Esophagus muscularis mucosa (tissue), 3 donors: ENCODE results near the gene MSRB1.

Experiments
- POLR2A ChIP-seq: fragments of 450-650 bp; IDR thresholded peaks from one replicate; pipeline ENCODE4 v1.6.1; 2017; ENCODE audit warnings: antibody characterized with exemption, moderate library complexity, mild to moderate bottlenecking, low read depth
- POLR2AphosphoS5 ChIP-seq, 2 donors: sonication (generic); formaldehyde crosslinking; IDR thresholded peaks; one replicate each; pipeline ENCODE4 v1.6.1; 2017; ENCODE audit warnings: antibody characterized with exemption in 2 of 2
- TF ChIP-seq, protein P1 (sequence below), 3 experiments: fragments of 200-600 bp in 2 of 3; fragments of 450-650 bp in 1 of 3; sonication (generic) in 2 of 3; IDR thresholded peaks; one replicate each; pipeline ENCODE4 v1.5.1; 2017 to 2019; ENCODE audit warnings: antibody characterized with exemption in 3 of 3, mild to moderate bottlenecking in 2 of 3, moderate library complexity in 1 of 3

DNA sequence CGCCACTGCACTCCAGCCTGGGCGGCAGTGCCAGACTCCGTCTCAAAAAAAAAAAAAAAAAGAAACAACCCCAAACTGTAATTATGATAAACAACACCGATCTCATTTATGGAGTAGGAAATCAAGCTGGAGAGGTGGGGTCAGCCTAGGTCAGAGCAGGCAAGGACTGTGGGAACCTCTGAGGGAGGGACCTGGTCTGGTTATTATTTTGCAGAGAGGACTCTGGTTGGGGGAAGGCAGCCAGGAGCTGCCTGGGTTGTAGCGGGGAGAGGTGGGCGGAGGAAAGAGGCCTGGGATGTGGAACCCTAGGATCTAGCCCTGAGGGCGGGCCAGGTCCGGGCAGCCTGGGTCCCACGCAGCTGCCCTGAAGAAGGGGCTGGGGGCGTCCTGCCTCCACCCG lies 13.9 kb downstream of the MSRB1 start:
- TF ChIP-seq, protein P1, sequence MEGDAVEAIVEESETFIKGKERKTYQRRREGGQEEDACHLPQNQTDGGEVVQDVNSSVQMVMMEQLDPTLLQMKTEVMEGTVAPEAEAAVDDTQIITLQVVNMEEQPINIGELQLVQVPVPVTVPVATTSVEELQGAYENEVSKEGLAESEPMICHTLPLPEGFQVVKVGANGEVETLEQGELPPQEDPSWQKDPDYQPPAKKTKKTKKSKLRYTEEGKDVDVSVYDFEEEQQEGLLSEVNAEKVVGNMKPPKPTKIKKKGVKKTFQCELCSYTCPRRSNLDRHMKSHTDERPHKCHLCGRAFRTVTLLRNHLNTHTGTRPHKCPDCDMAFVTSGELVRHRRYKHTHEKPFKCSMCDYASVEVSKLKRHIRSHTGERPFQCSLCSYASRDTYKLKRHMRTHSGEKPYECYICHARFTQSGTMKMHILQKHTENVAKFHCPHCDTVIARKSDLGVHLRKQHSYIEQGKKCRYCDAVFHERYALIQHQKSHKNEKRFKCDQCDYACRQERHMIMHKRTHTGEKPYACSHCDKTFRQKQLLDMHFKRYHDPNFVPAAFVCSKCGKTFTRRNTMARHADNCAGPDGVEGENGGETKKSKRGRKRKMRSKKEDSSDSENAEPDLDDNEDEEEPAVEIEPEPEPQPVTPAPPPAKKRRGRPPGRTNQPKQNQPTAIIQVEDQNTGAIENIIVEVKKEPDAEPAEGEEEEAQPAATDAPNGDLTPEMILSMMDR (IDR thresholded peaks at IDR 0.05) = no peak
- TF ChIP-seq POLR2AphosphoS5 (IDR thresholded peaks at IDR 0.05) (no peak), POLR2A (no peak)
